Type B pancreatic cell (in vitro differentiated cells): ENCODE results near the gene ITPKC. TPM values are rescaled to one million over a fixed set of nuclear protein-coding genes. Genes with fewer than 3 reads are reported as not detected.

Experiments
- DNase-seq: peaks from one replicate; pipeline ENCODE4 v3.0.0; 2021; ENCODE audit warnings: mixed read lengths; ENCODE audit not compliant: unreplicated experiment; ENCODE audit errors: extremely low spot score
- H3K27ac Mint-ChIP-seq: 2 replicates; pipeline ENCODE4 v1.8.0; 2021; ENCODE audit warnings: mild to moderate bottlenecking, mixed read lengths
- H3K27me3 Mint-ChIP-seq: 2 replicates; pipeline ENCODE4 v1.8.0; 2021; ENCODE audit warnings: mixed read lengths
- H3K36me3 Mint-ChIP-seq: 2 replicates; pipeline ENCODE4 v1.8.0; 2021; ENCODE audit warnings: mixed read lengths
- H3K4me1 Mint-ChIP-seq: one replicate; pipeline ENCODE4 v1.8.0; 2021; ENCODE audit warnings: mixed read lengths; ENCODE audit not compliant: unreplicated experiment
- H3K4me3 Mint-ChIP-seq: 2 replicates; pipeline ENCODE4 v1.8.0; 2021; ENCODE audit warnings: mild to moderate bottlenecking, mixed read lengths
- H3K9me3 Mint-ChIP-seq: 2 replicates; pipeline ENCODE4 v1.8.0; 2021; ENCODE audit warnings: mixed read lengths
- total RNA-seq: library from RNA; stranded (reverse); gene quantifications from 2 replicates; pipeline ENCODE4 v1.2.1, GENCODE V29; 2021; ENCODE audit warnings: low replicate concordance
- TF ChIP-seq, protein P1 (sequence below): fragments of 200-600 bp; sonication (generic); conservative IDR thresholded peaks from 2 replicates; pipeline ENCODE4 v1.5.0; 2021; ENCODE audit warnings: antibody characterized with exemption, mild to moderate bottlenecking

The ITPKC gene
- total RNA-seq, 1 donor from 2014 or later = 22.4 TPM

DNA sequence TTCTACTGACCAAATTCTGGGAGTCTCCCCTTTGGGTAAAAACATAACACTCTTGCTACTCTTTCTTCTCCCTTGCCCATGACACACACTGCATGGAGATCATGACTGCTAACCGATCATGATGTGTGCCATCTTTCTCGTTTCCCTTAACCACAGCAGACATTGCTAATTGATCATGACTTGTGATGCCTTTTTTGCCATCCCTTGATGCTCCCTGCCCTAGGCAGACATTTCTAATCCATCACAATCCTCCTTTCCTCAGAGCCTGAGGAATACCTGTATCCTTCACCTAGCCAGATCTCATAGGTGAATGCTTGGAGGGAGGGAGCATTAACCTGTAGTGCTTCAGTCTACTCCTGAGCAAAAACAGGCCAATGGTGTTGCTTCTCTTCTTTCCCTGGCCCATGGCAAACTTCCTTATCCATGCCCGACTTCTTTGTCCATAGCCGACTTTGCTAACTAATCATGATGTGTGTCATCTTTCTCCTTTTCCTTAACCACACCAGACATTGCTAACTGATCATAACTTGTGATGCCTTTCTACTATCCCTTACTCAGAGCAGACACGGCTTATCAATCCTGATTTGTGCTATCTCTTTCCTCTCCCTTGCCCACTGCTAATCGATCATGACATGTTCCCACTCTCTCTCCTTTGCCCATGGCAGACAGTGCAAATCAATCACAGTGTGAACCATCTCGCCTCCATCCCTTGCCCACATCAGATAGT lies 44.2 kb upstream of the ITPKC start:
- Mint-ChIP-seq H3K27me3 (no peaks in the 10 kb centered on the region), H3K9me3 (peaks cover 8% of the 10 kb centered on the region), H3K27ac (no peak overlapping the region), H3K4me1 (no peaks in the 10 kb centered on the region), H3K4me3 (no peak overlapping the region), H3K36me3 (peaks cover 25% of the 10 kb centered on the region)
- TF ChIP-seq, protein P1, sequence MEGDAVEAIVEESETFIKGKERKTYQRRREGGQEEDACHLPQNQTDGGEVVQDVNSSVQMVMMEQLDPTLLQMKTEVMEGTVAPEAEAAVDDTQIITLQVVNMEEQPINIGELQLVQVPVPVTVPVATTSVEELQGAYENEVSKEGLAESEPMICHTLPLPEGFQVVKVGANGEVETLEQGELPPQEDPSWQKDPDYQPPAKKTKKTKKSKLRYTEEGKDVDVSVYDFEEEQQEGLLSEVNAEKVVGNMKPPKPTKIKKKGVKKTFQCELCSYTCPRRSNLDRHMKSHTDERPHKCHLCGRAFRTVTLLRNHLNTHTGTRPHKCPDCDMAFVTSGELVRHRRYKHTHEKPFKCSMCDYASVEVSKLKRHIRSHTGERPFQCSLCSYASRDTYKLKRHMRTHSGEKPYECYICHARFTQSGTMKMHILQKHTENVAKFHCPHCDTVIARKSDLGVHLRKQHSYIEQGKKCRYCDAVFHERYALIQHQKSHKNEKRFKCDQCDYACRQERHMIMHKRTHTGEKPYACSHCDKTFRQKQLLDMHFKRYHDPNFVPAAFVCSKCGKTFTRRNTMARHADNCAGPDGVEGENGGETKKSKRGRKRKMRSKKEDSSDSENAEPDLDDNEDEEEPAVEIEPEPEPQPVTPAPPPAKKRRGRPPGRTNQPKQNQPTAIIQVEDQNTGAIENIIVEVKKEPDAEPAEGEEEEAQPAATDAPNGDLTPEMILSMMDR = no peak
- DNase-seq = no peak

GRCh38 chr19:40673397-40673796 lies 43.5 kb upstream of the ITPKC start:
- no peaks in the 10 kb centered on the region for H3K27me3 Mint-ChIP-seq
- no peak for DNase-seq
- no peak overlapping the region for H3K27ac Mint-ChIP-seq
- H3K9me3 Mint-ChIP-seq = peaks cover 8% of the 10 kb centered on the region
- H3K4me3 Mint-ChIP-seq = no peak overlapping the region
- H3K4me1 Mint-ChIP-seq = no peaks in the 10 kb centered on the region
- peaks cover 28% of the 10 kb centered on the region for H3K36me3 Mint-ChIP-seq
- TF ChIP-seq, protein P1 = no peak

DNA sequence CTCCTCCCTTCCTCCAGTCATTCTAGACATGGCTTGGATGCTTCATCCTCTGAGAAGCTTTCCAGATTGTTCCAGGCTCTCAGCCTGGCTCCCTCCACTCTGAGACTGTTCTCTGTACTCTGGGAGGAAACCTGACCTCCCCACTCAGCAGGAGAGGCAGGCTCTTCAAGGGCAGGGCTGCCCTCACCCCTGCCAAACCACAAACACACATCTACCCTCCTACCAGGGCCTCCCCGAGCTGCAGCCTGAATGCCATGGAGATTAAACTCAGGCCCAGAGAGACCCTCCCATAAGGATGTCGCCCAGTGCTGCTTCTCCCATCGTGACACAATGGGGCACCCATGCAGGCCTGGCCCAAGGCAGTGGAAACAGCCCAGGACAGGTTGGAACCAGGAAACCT lies 42.6 kb upstream of the ITPKC start:
- TF ChIP-seq, protein P1 = no peak
- H3K36me3 Mint-ChIP-seq = peaks cover 24% of the 10 kb centered on the region
- H3K4me1 Mint-ChIP-seq = no peaks in the 10 kb centered on the region
- H3K27ac Mint-ChIP-seq = no peak overlapping the region
- no peak overlapping the region for H3K4me3 Mint-ChIP-seq
- H3K27me3 Mint-ChIP-seq = no peaks in the 10 kb centered on the region
- peaks cover 3% of the 10 kb centered on the region for H3K9me3 Mint-ChIP-seq
- DNase-seq = no peak

DNA sequence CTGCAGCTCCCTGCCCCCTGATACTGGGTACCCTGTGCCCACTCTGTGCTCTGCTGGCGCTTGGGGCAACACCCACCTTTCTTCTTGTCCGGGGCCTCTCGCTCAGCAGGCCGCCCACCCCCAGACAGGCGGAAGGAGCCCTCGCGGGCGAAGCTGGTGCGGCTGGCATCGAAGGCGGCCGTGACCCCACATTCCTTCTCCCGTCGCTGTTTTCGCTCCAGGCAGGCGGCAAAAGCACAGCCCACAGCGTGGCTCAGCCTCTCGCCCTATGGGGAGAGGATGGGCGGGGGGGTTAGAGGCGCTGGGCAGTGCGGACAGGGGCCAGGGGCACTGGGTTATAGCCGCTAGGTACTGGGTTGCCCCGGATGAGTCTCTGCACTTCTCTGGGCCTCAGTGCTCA lies 39.8 kb upstream of the ITPKC start:
- no peak overlapping the region for H3K4me3 Mint-ChIP-seq
- H3K27me3 Mint-ChIP-seq = no peaks in the 10 kb centered on the region
- no peaks in the 10 kb centered on the region for H3K4me1 Mint-ChIP-seq
- no peaks in the 10 kb centered on the region for H3K9me3 Mint-ChIP-seq
- H3K27ac Mint-ChIP-seq = no peak overlapping the region
- TF ChIP-seq, protein P1 = no peak
- no peak for DNase-seq
- peaks cover 13% of the 10 kb centered on the region for H3K36me3 Mint-ChIP-seq

- no peaks in the 10 kb centered on the region for H3K9me3 Mint-ChIP-seq
- no peak for DNase-seq
- H3K4me3 Mint-ChIP-seq = no peak overlapping the region
- TF ChIP-seq, protein P1 = no peak
- H3K27ac Mint-ChIP-seq = no peak overlapping the region
- peaks cover 20% of the 10 kb centered on the region for H3K36me3 Mint-ChIP-seq
- H3K4me1 Mint-ChIP-seq = peaks cover 3% of the 10 kb centered on the region
- no peaks in the 10 kb centered on the region for H3K27me3 Mint-ChIP-seq
Measured at GRCh38 chr19:40681039-40681438, 35.9 kb upstream of the ITPKC start.
